Melanocyte of skin (primary cell): ENCODE results near the gene TBX4. TPM values are rescaled to one million over a fixed set of nuclear protein-coding genes. Genes with fewer than 3 reads are reported as not detected.

ENCODE experiments used
- total RNA-seq, 2 donors: library from RNA; depleted of rRNA; stranded (reverse); fragments of >200 nt; gene quantifications; 2 replicates each; pipeline ENCODE4 v1.2.3, GENCODE V29; 2012

The TBX4 gene
- total RNA-seq, result not detected

DNA sequence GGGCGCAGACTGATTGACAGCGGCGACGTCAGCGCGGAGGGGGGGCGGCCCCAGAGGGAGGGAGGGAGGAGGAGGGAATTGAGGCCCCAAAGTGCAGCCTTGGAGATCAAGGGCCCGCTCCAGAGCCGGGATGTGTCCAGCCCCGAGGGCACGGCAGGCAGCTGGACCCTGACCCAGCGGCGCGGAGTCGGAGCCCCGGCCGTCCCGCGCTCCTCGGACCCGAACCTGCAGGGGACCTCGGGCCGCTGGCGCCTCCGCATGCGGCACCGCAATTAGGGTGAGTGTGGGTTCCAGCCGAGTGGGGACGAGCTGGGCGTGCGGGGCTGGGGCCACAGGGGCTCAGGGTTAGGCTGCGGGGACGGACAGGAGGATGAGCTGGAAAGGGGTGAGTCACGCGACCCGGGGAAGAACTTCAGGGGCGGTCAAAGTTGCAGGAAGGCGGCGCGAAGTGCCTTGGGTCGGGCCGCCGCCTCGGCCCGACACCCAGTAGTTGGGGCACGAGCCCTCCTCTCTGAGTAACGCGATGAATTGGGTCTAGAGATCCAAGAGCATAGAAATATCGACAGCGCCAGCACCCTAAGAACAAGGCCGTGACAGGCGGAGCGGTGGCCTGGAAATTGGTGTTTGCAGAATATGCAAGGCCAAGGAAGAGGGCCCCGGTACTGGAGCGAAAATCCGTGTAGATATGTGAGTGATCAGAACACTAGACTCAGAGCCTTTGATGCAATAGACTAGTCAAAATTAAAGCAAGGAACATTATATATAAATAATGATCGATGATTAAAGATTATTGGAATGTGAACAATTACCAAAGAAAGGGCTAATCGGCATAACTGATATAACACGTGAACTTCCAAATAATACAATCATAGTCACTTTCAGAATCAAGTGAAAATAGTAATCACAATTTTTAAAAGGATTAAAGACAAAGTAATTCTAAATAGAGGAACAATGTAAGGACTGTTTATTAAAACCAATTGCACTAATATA is at the start of gene TBX4:
Gene TBX4 (plus strand): TSS at position 122 of the 990 bp plus-strand sequence. CDS start 4,069 bp downstream, outside the sequence.

Other genes starting within 250 kb of the TBX4 start
- gene TBX2, start 52.6 kb upstream of the TBX4 start, total RNA-seq, result 10 to 100 TPM; 25.5 to 49.0 TPM
- not detected for gene NACA2, start 138.8 kb downstream of the TBX4 start, total RNA-seq